NCI-H2107 treated with DMSO at 0.1 percent for 48 hours (cell line): Measurements from ENCODE around the gene DUSP3.

ENCODE experiments used
- DNase-seq: peaks from one replicate; lab custom pipeline; 2025; ENCODE audit not compliant: unreplicated experiment; lab: John Stamatoyannopoulos, UW

DUSP3 gene

DNA sequence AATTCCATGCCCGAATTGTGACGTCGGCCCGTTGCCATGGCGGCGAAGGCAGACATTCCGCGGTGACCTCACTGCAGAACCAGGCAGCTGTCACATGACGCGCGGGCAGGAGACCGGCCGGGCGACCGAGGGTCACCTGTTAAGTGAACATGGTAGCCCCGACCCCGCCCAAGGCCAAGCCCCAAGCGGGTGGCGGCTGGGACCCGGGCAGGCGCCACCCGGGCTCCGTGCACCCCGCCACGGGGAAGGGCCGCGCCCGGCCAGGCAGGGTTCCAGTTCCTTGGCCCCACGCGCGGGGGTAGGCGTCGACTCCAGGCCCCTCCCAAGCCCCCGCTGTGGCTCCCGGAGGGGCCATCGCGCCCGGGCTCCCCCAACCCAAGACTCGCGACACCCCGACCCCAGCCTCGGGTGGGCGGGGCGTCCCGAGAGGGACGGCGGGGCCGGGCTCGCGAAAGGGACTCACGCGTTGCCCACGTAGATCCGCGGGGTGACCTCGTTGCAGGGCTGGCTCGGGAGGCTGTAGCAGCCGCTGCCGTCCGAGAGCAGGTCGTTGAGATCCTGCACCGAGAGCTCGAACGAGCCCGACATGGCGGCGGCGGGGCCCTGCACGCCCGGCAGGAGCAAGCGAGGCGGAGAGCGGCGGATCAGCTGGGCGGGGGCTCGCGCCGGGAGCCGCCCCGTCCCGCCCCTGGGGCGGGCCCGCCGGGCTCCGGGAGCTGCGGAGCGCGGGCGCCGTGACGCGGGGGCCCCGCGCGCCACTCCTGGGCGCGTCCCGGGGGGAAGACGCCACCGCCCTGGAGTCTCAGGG, at the start of gene DUSP3:
Gene DUSP3, minus strand, starts transcription at position 641 of the 808 bp plus-strand sequence. Its CDS starts 53 bp downstream, at position 588.
- DNase-seq, result peak; percentile 12

DNA sequence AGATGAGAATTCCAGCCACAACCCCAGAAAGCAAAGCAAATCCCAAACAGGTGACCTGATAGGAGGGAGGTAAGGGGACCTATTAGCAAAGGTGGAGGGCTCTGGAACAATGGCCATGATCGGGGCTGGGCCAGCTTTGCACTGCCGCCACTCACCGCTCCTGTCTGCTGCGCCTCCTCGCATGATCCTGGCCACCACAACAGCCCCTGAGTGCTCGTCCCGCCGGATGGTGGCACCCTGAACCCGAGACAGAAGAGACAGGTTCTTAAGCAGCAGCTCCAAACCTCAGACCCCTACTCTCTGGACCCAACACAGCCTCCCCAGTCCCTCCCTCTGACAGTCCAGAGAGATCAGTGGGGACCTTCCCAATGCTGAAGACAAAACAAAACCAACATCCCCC, 48.8 kb upstream of the DUSP3 start:
- DNase-seq, result no peak

GRCh38 chr17:43826206-43826605, 47.4 kb upstream of the DUSP3 start:
- DNase-seq, result no peak

- no peak for DNase-seq
These were observed 46.8 kb upstream of the DUSP3 start for GRCh38 chr17:43825567-43825966.

DNA sequence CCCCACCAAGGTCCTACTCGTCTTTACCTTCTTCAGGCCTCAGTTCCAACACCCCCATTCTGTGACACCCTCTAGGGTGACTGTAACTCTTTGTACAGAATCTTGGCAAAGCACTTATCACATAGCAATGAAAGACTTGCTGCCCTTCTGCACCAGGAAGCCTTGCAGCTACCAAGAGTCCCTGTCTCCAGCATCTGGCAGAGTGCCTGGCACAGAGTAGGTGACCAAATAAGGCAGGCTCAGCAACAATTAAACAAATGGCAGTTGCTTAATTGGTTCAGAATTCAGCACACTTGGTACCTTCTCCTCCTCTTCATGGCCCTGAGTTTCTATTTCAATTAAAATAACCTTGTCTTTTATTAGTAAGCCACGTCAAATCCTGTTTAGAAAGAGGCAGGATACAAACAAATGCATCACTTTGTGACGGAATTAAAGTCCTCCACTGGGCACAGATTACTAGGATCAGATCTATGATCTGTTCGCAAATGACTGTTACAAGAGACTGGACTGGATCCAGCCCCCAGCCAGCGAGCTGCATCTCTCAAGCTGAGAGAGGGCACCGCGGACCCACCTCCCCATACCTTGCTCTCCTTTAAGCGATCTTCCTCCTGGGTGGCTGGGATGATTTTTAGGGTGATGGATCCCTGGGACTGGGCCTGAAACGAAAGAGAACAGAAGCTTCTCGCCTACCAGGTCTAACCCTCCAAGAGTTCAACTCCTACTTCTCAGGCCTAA, 44.7 kb upstream of the DUSP3 start:
- no peak for DNase-seq

GRCh38 chr17:43822570-43823190, 43.9 kb upstream of the DUSP3 start:
- DNase-seq, result no peak

DNA sequence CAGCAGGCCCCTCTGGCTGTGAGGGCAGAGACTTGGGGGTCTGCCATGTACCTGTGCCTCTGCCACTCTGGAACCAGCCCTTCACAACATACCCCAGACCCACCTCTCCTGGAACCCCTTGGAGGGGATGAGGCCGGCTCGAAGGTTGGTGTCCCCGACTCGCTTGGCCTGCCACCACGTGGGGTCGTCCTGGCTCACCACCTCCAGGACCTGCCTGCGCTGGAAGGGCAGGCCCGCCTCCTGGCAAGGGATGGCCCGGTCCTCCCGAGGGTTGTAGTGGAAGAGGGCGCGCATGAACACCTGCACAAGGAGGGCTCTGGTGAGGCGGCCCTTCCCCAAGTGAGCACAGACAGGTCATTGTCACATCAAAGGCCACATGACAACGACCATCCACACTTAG, 42.0 kb upstream of the DUSP3 start:
- DNase-seq, result no peak

DNA sequence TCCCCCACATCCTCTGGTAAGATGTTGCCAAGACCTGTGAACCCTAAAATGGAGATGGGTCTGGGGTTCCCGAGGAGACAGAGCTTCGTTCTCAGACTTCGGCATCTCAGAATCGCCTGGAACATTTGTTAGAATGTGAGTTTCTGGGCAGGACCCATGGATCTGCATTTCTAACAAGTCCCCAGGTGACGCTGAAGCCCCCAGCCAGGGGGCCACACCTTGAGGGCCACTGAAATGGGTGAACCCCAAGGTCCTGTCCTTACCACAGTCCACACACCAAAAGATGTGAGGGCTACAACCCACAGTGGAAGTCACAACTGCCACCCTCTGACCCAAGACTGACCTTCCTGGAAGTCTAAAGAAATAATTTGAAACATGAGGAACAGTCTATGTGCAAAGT, 40.2 kb upstream of the DUSP3 start:
- no peak for DNase-seq

DNA sequence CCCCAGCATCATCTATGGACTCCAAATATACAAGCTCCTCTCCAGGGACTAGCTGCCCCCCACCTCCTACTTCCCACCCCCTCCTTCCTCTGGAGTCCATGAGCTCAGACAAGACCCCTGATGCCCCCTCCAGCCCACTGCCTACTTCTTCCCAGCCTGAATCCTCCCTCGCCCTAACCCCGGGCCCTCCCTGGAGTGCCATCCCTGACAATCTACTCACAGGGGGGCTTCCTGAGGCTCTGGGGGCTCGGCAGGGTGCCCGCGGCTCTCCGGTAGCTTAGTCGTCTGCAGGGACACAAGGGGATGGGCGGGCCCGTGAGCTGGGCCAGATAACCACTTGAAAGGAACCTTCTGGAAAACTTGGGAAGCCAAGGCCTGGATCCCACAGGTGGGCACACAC, 39.0 kb upstream of the DUSP3 start:
- DNase-seq, result no peak

DNA sequence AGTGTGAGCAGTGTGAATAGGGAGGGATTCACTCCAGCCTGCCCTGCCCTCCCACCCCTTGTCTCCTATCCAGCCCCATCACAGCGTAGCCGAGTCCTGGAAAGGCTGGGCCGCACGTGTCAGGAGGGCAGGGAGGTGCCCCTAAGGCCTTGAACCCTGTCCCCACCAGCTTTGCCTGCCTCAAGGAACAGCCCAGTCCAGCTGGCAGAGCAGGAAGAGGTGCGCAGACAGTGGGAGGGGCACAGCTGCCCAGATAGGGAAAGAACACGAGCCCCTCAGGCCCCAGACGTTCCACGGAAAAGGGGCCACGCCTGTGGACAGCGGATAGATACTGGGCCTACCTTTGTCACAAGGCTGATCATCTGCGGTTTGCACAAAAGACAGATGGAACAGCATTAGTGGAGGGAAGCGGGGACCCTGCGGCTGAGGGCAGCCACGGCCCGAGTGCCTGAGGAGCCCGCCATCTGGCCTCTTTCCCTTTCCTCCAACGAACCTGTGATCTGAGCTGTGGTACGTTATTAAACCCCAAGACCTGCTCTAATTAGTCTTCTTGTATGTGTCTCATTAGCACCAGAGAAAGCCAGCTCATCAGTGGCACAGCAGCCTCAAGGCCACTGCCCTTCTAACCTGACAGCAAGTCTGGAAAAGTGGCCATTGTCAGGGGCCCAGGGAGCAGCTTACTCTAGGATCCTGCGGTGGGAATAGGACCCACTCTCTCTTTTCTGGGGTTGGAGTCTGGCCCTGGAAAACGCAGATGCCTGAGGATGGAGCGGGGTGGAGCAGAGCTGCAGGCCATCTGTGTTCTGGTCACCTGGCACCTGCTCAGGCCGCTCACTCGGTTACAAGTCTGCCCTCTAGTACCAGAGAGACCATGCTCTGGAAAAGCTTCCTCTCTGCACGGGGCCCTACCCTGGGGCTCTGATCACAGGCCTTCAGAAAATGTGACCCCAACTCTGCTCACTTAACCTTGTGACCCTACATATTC, 37.9 kb upstream of the DUSP3 start:
- DNase-seq, result no peak

- no peak for DNase-seq
These were observed 35.9 kb upstream of the DUSP3 start for GRCh38 chr17:43814714-43815113.

- no peak for DNase-seq
These were observed 35.2 kb upstream of the DUSP3 start for GRCh38 chr17:43814026-43814425.

DNA sequence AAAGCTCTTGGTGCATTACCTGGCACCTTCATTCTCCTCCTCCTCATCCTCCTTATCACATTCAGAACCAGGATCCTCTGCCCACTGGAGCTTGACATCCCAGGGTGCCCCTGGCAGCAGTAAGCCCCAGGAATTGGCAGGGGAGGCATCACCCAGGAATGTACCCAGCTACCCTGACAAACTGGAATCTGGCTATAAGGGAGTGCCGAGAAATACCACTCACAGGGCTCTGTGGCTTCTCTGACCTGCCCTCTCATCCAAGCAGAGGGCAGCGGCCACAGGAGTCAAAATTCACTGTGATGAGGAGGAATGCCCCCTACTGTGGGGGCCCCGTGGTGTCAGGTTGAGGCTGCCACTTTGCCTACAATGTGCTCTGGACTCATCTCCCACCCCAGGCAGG, 34.6 kb upstream of the DUSP3 start:
- no peak for DNase-seq

DNA sequence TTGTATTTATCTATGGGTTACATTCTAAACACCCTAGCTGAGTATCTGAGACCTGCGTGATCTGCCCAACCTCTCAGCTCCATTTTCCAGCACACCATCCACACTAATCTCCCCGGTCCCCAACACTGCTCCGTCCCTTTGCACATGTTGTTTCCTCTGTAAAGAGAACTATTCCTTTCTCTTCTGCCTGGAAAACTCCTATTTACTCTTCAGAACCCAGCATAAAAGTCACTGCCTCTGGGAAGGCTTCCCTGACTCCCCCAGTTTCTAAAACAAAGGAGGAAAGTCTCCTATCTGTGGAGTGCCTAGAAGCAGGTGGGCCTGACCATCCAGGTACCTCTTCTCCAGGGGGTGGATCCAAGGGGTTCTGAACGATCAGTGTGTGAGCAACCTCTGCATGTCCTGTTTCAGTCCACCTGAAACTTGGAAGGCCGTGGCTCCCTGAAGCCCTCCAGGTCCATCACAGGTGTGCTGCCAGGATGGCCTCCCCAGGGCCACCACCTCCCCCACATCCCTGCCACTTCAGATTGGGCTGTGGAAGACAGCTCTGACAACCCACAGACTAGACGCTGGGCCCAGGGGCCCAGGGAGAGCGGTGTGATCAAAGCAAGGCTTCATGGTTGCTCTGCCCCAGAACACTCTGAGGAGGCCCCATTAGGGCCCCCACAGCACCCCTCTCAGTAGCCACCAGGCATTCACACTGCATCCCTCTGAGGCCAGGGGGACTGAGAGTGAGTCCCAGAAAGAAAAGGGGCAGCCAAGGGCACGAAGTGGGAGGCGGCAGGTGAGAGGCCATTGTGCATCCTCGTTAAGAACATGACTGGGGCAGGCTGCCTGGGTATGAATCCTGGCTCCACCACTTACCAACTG, 33.9 kb upstream of the DUSP3 start:
- DNase-seq, result no peak

DNA sequence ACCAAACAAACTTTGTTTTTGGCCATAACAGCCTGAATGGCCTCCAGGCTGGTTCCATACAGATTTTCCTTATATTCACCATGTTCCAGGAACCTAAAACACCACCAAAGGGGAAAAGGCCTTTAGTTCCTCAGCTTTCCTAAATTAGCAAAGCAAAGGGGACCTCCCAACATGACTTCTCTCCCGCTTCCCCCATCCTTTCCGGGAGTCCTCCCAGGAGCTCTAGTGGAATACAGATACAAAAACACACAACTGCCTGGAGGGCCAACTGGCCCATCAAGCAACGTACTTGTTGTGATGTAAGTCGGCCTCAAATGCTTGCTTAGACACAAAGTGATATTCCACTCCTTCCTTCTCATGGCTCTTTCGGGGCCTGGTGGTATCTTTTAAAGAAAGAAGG, 32.0 kb upstream of the DUSP3 start:
- DNase-seq, result no peak

- no peak for DNase-seq
These were observed 31.5 kb upstream of the DUSP3 start for GRCh38 chr17:43810226-43810715.

DNA sequence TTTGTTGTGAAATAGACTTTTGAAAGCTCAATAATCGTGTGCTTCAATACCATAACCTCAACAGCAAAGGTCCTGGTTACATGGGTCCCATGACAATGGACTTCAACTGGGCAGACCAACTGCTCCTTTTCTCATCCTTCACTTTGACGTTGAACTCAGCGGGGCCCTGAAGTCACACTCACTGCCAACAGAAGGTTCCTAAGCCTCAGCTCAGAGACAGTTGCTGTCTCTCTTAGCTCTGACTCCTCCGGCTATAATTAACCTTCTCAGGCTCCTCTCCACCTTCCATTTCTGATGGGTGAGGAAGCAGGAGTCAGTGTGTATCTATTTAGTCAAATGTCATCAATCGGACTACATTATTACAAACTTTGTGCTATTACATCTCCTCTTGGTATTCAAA, 30.3 kb upstream of the DUSP3 start:
- no peak for DNase-seq

GRCh38 chr17:43808076-43808475, 29.3 kb upstream of the DUSP3 start:
- DNase-seq, result no peak

DNA sequence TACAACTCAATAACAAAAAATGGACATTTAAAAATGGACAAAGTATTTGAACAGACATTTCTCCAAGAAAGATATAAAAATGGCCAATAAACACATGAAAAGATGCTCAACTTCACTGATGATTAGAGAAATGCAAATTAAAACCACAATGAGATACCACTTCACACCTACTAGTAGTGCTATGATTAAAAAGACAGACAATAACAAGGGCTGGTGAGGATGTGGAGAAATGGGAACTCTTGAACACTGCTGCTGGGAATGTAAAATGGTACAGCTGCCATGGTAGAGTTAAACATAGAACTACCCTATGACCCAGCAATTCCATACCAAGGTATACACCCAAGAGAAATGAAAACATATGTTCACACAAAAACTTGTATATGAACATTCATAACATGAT, 26.3 kb upstream of the DUSP3 start:
- no peak for DNase-seq

DNA sequence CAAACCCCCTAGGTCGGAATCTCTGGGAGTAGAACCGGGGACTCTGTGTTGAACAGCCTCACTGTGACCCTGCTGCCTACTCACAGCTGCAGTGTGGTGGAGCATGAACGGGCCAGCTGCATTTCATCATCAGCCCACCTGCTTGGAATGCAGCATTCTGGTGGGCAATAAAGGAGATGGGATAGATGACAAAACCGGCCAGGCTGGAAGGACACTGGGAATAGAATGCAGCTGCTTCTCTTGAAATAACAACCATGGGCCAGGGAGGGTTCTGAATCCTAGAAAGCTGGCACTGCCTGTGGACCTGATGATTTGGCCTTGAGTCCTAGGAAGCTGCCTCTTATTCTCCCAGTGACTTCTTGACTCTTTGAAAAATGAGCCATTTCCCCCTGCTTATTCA, 25.0 kb upstream of the DUSP3 start:
- DNase-seq, result no peak
